ENCODE results near the gene GRIA4.
"Not testable (repeated sequence)": the region's sequence is repeated elsewhere in the genome, so short reads cannot be mapped to it uniquely, and the experiment has no call there.

The GRIA4 gene

GRCh38 chr11:106001304-106002012 is 391.6 kb downstream of the GRIA4 start:
- H3K9ac ChIP-seq (ENCODE audit: low read depth in 1 of 2, low read length in 2 of 2): no peak overlapping the region
- H3K27ac ChIP-seq (ENCODE audit: low read depth, low read length): no peak overlapping the region
- H3K9me3 ChIP-seq (ENCODE audit: control insufficient read depth in 1 of 2, low read length in 2 of 2): peaks cover 0 to 9% of the 10 kb centered on the region in 2 donors
- peaks cover 7 to 13% of the 10 kb centered on the region in 2 donors for H3K36me3 ChIP-seq (ENCODE audit: control insufficient read depth in 1 of 2, insufficient read depth in 2 of 2, low read length in 2 of 2)
- H3K4me1 ChIP-seq (ENCODE audit: control insufficient read depth in 1 of 2, insufficient read depth in 2 of 2, low read length in 2 of 2): no peaks in the 10 kb centered on the region
- no peak overlapping the region for H3K4me3 ChIP-seq (ENCODE audit: low read depth in 1 of 2, low read length in 2 of 2)
- H3K27me3 ChIP-seq (ENCODE audit: control insufficient read depth in 1 of 2, insufficient read depth in 2 of 2, low read length in 2 of 2): no peaks in the 10 kb centered on the region

- peaks cover 10 to 29% of the 10 kb centered on the region in 2 donors for H3K36me3 ChIP-seq (ENCODE audit: control insufficient read depth in 1 of 2, insufficient read depth in 2 of 2, low read length in 2 of 2)
- H3K4me1 ChIP-seq (ENCODE audit: control insufficient read depth in 1 of 2, insufficient read depth in 2 of 2, low read length in 2 of 2); H3K4me3 ChIP-seq (ENCODE audit: low read depth in 1 of 2, low read length in 2 of 2); H3K27me3 ChIP-seq (ENCODE audit: control insufficient read depth in 1 of 2, insufficient read depth in 2 of 2, low read length in 2 of 2); H3K9me3 ChIP-seq (ENCODE audit: control insufficient read depth in 1 of 2, low read length in 2 of 2); H3K27ac ChIP-seq (ENCODE audit: low read depth, low read length); H3K9ac ChIP-seq (ENCODE audit: low read depth in 1 of 2, low read length in 2 of 2): not testable (repeated sequence)
Observed at GRCh38 chr11:106003094-106003493, 393.2 kb downstream of the GRIA4 start.

- peaks cover 0 to 3% of the 10 kb centered on the region in 2 donors for H3K4me1 ChIP-seq (ENCODE audit: control insufficient read depth in 1 of 2, insufficient read depth in 2 of 2, low read length in 2 of 2)
- no peaks in the 10 kb centered on the region for H3K9me3 ChIP-seq (ENCODE audit: control insufficient read depth in 1 of 2, low read length in 2 of 2)
- peaks cover 24 to 41% of the 10 kb centered on the region in 2 donors for H3K36me3 ChIP-seq (ENCODE audit: control insufficient read depth in 1 of 2, insufficient read depth in 2 of 2, low read length in 2 of 2)
- H3K27ac ChIP-seq (ENCODE audit: low read depth, low read length): no peak overlapping the region
- H3K9ac ChIP-seq (ENCODE audit: low read depth in 1 of 2, low read length in 2 of 2): no peak overlapping the region
- no peak overlapping the region for H3K4me3 ChIP-seq (ENCODE audit: low read depth in 1 of 2, low read length in 2 of 2)
- H3K27me3 ChIP-seq (ENCODE audit: control insufficient read depth in 1 of 2, insufficient read depth in 2 of 2, low read length in 2 of 2): no peaks in the 10 kb centered on the region
Observed at GRCh38 chr11:106011481-106011880, 401.6 kb downstream of the GRIA4 start.

- Histone ChIP-seq H3K9me3 (ENCODE audit: control insufficient read depth in 1 of 2, low read length in 2 of 2) (no peaks in the 10 kb centered on the region), H3K27ac (ENCODE audit: low read depth, low read length) (no peak overlapping the region), H3K4me3 (ENCODE audit: low read depth in 1 of 2, low read length in 2 of 2) (no peak overlapping the region), H3K9ac (ENCODE audit: low read depth in 1 of 2, low read length in 2 of 2) (no peak overlapping the region), H3K36me3 (ENCODE audit: control insufficient read depth in 1 of 2, insufficient read depth in 2 of 2, low read length in 2 of 2) (peaks cover 24 to 28% of the 10 kb centered on the region in 2 donors), H3K4me1 (ENCODE audit: control insufficient read depth in 1 of 2, insufficient read depth in 2 of 2, low read length in 2 of 2) (peaks cover 0 to 9% of the 10 kb centered on the region in 2 donors), H3K27me3 (ENCODE audit: control insufficient read depth in 1 of 2, insufficient read depth in 2 of 2, low read length in 2 of 2) (no peaks in the 10 kb centered on the region)
Observed at GRCh38 chr11:106012744-106013143, 402.9 kb downstream of the GRIA4 start.

DNA sequence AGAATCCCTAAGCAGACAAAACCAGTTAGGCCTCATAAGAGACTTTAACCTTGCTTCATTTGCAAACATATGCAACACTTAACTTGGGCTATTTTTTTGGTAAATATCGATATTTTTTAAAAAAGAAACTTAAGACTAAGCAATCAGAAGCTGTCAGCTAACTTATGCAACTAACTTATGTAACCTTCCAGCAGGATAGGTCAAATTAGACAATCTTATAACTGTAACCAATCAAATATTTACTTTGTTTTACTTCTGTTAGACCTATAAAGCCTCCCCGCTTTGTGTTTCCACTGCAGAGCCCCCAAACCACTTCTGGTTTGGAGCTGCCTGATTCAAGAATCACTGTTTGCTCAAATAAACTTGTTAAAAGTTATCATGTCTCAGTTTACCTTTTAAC is 404.2 kb downstream of the GRIA4 start:
- H3K4me3 ChIP-seq (ENCODE audit: low read depth in 1 of 2, low read length in 2 of 2): no peak overlapping the region
- H3K9ac ChIP-seq (ENCODE audit: low read depth in 1 of 2, low read length in 2 of 2): no peak overlapping the region
- peaks cover 0 to 9% of the 10 kb centered on the region in 2 donors for H3K4me1 ChIP-seq (ENCODE audit: control insufficient read depth in 1 of 2, insufficient read depth in 2 of 2, low read length in 2 of 2)
- no peak overlapping the region for H3K27ac ChIP-seq (ENCODE audit: low read depth, low read length)
- H3K27me3 ChIP-seq (ENCODE audit: control insufficient read depth in 1 of 2, insufficient read depth in 2 of 2, low read length in 2 of 2): no peaks in the 10 kb centered on the region
- H3K36me3 ChIP-seq (ENCODE audit: control insufficient read depth in 1 of 2, insufficient read depth in 2 of 2, low read length in 2 of 2): peaks cover 17 to 18% of the 10 kb centered on the region in 2 donors
- no peaks in the 10 kb centered on the region for H3K9me3 ChIP-seq (ENCODE audit: control insufficient read depth in 1 of 2, low read length in 2 of 2)

DNA sequence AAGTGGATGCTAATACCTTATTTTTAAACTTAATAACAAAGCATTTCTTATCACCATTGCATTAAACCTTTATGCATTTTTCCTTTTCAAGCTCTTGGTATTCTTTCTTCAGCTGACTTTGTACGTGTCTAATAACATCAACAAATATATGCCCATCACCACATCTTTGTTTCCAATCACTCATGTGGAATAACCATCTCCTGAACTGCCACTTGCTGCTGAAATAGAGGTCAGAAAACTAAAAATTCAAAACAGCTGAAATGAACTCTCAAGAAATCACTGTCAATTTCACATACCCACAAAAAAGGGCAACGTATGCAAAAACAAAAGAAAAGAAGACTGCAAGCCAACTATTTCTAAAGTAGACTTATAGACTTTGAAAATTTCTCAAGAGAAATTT is 404.7 kb downstream of the GRIA4 start:
- no peaks in the 10 kb centered on the region for H3K27me3 ChIP-seq (ENCODE audit: control insufficient read depth in 1 of 2, insufficient read depth in 2 of 2, low read length in 2 of 2)
- H3K27ac ChIP-seq (ENCODE audit: low read depth, low read length): no peak overlapping the region
- peaks cover 12% of the 10 kb centered on the region in 2 donors for H3K36me3 ChIP-seq (ENCODE audit: control insufficient read depth in 1 of 2, insufficient read depth in 2 of 2, low read length in 2 of 2)
- H3K4me3 ChIP-seq (ENCODE audit: low read depth in 1 of 2, low read length in 2 of 2): no peak overlapping the region
- H3K4me1 ChIP-seq (ENCODE audit: control insufficient read depth in 1 of 2, insufficient read depth in 2 of 2, low read length in 2 of 2): peaks cover 0 to 13% of the 10 kb centered on the region in 2 donors
- H3K9ac ChIP-seq (ENCODE audit: low read depth in 1 of 2, low read length in 2 of 2): no peak overlapping the region
- H3K9me3 ChIP-seq (ENCODE audit: control insufficient read depth in 1 of 2, low read length in 2 of 2): no peaks in the 10 kb centered on the region

DNA sequence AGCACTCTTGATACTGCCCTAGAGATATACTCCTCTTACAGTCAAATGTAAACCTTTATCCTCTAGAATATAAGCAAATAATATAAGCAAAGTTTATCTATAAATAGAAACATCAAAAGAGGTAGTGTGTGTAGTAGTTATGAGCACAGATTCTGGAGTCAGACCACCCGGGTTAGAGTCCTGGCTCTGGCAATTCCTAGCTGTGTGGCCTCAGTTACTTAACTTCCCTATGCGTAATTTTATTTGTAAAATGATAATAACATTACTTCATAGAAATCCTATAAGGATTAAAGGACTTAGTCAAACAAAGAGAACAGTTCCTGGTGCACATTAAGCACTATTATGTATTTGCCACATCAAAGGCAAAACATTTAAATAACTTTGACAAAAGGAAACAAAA is 405.2 kb downstream of the GRIA4 start:
- H3K27ac ChIP-seq (ENCODE audit: low read depth, low read length): no peak overlapping the region
- no peak overlapping the region for H3K9ac ChIP-seq (ENCODE audit: low read depth in 1 of 2, low read length in 2 of 2)
- H3K4me1 ChIP-seq (ENCODE audit: control insufficient read depth in 1 of 2, insufficient read depth in 2 of 2, low read length in 2 of 2): peaks cover 0 to 16% of the 10 kb centered on the region in 2 donors
- H3K27me3 ChIP-seq (ENCODE audit: control insufficient read depth in 1 of 2, insufficient read depth in 2 of 2, low read length in 2 of 2): no peaks in the 10 kb centered on the region
- no peak overlapping the region for H3K4me3 ChIP-seq (ENCODE audit: low read depth in 1 of 2, low read length in 2 of 2)
- no peaks in the 10 kb centered on the region for H3K9me3 ChIP-seq (ENCODE audit: control insufficient read depth in 1 of 2, low read length in 2 of 2)
- peaks cover 7 to 8% of the 10 kb centered on the region in 2 donors for H3K36me3 ChIP-seq (ENCODE audit: control insufficient read depth in 1 of 2, insufficient read depth in 2 of 2, low read length in 2 of 2)

- H3K4me3 ChIP-seq (ENCODE audit: low read depth in 1 of 2, low read length in 2 of 2): no peak overlapping the region
- H3K4me1 ChIP-seq (ENCODE audit: control insufficient read depth in 1 of 2, insufficient read depth in 2 of 2, low read length in 2 of 2): peaks cover 7 to 27% of the 10 kb centered on the region in 2 donors
- no peak overlapping the region for H3K27ac ChIP-seq (ENCODE audit: low read depth, low read length)
- no peaks in the 10 kb centered on the region for H3K27me3 ChIP-seq (ENCODE audit: control insufficient read depth in 1 of 2, insufficient read depth in 2 of 2, low read length in 2 of 2)
- no peaks in the 10 kb centered on the region for H3K9me3 ChIP-seq (ENCODE audit: control insufficient read depth in 1 of 2, low read length in 2 of 2)
- H3K36me3 ChIP-seq (ENCODE audit: control insufficient read depth in 1 of 2, insufficient read depth in 2 of 2, low read length in 2 of 2): no peaks in the 10 kb centered on the region
- no peak overlapping the region for H3K9ac ChIP-seq (ENCODE audit: low read depth in 1 of 2, low read length in 2 of 2)
Observed at GRCh38 chr11:106017093-106017492, 407.2 kb downstream of the GRIA4 start.

GRCh38 chr11:106021181-106021966 is 411.5 kb downstream of the GRIA4 start:
- no peaks in the 10 kb centered on the region for H3K27me3 ChIP-seq (ENCODE audit: control insufficient read depth in 1 of 2, insufficient read depth in 2 of 2, low read length in 2 of 2)
- no peaks in the 10 kb centered on the region for H3K36me3 ChIP-seq (ENCODE audit: control insufficient read depth in 1 of 2, insufficient read depth in 2 of 2, low read length in 2 of 2)
- peaks cover 7 to 25% of the 10 kb centered on the region in 2 donors for H3K4me1 ChIP-seq (ENCODE audit: control insufficient read depth in 1 of 2, insufficient read depth in 2 of 2, low read length in 2 of 2)
- no peaks in the 10 kb centered on the region for H3K9me3 ChIP-seq (ENCODE audit: control insufficient read depth in 1 of 2, low read length in 2 of 2)
- no peak overlapping the region for H3K27ac ChIP-seq (ENCODE audit: low read depth, low read length)
- H3K9ac ChIP-seq (ENCODE audit: low read depth in 1 of 2, low read length in 2 of 2): peak overlapping the region; percentile 61 to 71
- H3K4me3 ChIP-seq (ENCODE audit: low read depth in 1 of 2, low read length in 2 of 2): peak overlapping the region; percentile 87 to 92
